ENCODE results near the gene PWWP2B.

PWWP2B gene

GRCh38 chr10:132363376-132363775 lies 33.6 kb upstream of the PWWP2B start:
- H3K9me3 ChIP-seq (ENCODE audit: insufficient read depth, low read length), result no peaks in the 10 kb centered on the region
- H3K27me3 ChIP-seq (ENCODE audit: low read length), result no peaks in the 10 kb centered on the region
- no peak for TF ChIP-seq CTCF (IDR thresholded peaks at IDR 0.05; ENCODE audit: insufficient read depth, low read length, poor library complexity, severe bottlenecking)
- no peak for TF ChIP-seq EZH2phosphoT487 (conservative IDR thresholded peaks at IDR 0.05; ENCODE audit: low read length)
- H3K79me2 ChIP-seq (ENCODE audit: insufficient read depth, low read length), result no peaks in the 10 kb centered on the region
- H3K4me3 ChIP-seq (ENCODE audit: insufficient read depth, low read length, poor library complexity, severe bottlenecking), result no peak overlapping the region
- H3K27ac ChIP-seq (ENCODE audit: low read depth, low read length), result no peak overlapping the region
- no peaks in the 10 kb centered on the region for H3K9me2 ChIP-seq (replicated peaks; ENCODE audit: insufficient read depth, low read length)
- no peak overlapping the region for H2AFZ ChIP-seq (ENCODE audit: low read depth, low read length, severe bottlenecking)
- no peak overlapping the region for H3K4me2 ChIP-seq (ENCODE audit: low read depth, low read length, poor library complexity, severe bottlenecking)
- H4K20me1 ChIP-seq (ENCODE audit: low read depth, low read length), result no peaks in the 10 kb centered on the region; the same call in 1 of the 2 replicates
- no peaks in the 10 kb centered on the region for H3F3A ChIP-seq (ENCODE audit: insufficient read depth)
- H3K9ac ChIP-seq (ENCODE audit: low read length), result no peak overlapping the region
- H3K36me3 ChIP-seq (ENCODE audit: low read length), result no peaks in the 10 kb centered on the region

- H3K9me3 ChIP-seq (ENCODE audit: insufficient read depth, low read length), result no peaks in the 10 kb centered on the region
- H3K9me2 ChIP-seq (replicated peaks; ENCODE audit: insufficient read depth, low read length), result no peaks in the 10 kb centered on the region
- H3K79me2 ChIP-seq (ENCODE audit: insufficient read depth, low read length), result no peaks in the 10 kb centered on the region
- H3K27ac ChIP-seq (ENCODE audit: low read depth, low read length), result no peak overlapping the region
- no peaks in the 10 kb centered on the region for H3F3A ChIP-seq (ENCODE audit: insufficient read depth)
- H3K9ac ChIP-seq (ENCODE audit: low read length), result no peak overlapping the region
- H3K4me3 ChIP-seq (ENCODE audit: insufficient read depth, low read length, poor library complexity, severe bottlenecking), result no peak overlapping the region
- no peaks in the 10 kb centered on the region for H3K27me3 ChIP-seq (ENCODE audit: low read length)
- TF ChIP-seq EZH2phosphoT487 (conservative IDR thresholded peaks at IDR 0.05; ENCODE audit: low read length), result no peak
- H4K20me1 ChIP-seq (ENCODE audit: low read depth, low read length), result no peaks in the 10 kb centered on the region; the same call in 1 of the 2 replicates
- H3K36me3 ChIP-seq (ENCODE audit: low read length), result no peaks in the 10 kb centered on the region
- no peak overlapping the region for H2AFZ ChIP-seq (ENCODE audit: low read depth, low read length, severe bottlenecking)
- no peak overlapping the region for H3K4me2 ChIP-seq (ENCODE audit: low read depth, low read length, poor library complexity, severe bottlenecking)
Observed at GRCh38 chr10:132363921-132364593, 32.9 kb upstream of the PWWP2B start.

- H3K9me2 ChIP-seq (replicated peaks; ENCODE audit: insufficient read depth, low read length), result no peaks in the 10 kb centered on the region
- no peak overlapping the region for H3K9ac ChIP-seq (ENCODE audit: low read length)
- H2AFZ ChIP-seq (ENCODE audit: low read depth, low read length, severe bottlenecking), result no peak overlapping the region
- no peaks in the 10 kb centered on the region; the same call in 1 of the 2 replicates for H4K20me1 ChIP-seq (ENCODE audit: low read depth, low read length)
- H3F3A ChIP-seq (ENCODE audit: insufficient read depth), result no peaks in the 10 kb centered on the region
- no peaks in the 10 kb centered on the region for H3K9me3 ChIP-seq (ENCODE audit: insufficient read depth, low read length)
- no peaks in the 10 kb centered on the region for H3K27me3 ChIP-seq (ENCODE audit: low read length)
- no peak overlapping the region for H3K4me2 ChIP-seq (ENCODE audit: low read depth, low read length, poor library complexity, severe bottlenecking)
- TF ChIP-seq CTCF (IDR thresholded peaks at IDR 0.05; ENCODE audit: insufficient read depth, low read length, poor library complexity, severe bottlenecking) (no peak), EZH2phosphoT487 (conservative IDR thresholded peaks at IDR 0.05; ENCODE audit: low read length) (no peak)
- H3K4me3 ChIP-seq (ENCODE audit: insufficient read depth, low read length, poor library complexity, severe bottlenecking), result no peak overlapping the region
- no peak overlapping the region for H3K27ac ChIP-seq (ENCODE audit: low read depth, low read length)
- no peaks in the 10 kb centered on the region for H3K36me3 ChIP-seq (ENCODE audit: low read length)
- no peaks in the 10 kb centered on the region for H3K79me2 ChIP-seq (ENCODE audit: insufficient read depth, low read length)
Observed at GRCh38 chr10:132364594-132364970, 32.4 kb upstream of the PWWP2B start.

GRCh38 chr10:132365102-132365501 lies 31.9 kb upstream of the PWWP2B start:
- no peak for TF ChIP-seq CTCF (IDR thresholded peaks at IDR 0.05; ENCODE audit: insufficient read depth, low read length, poor library complexity, severe bottlenecking)
- TF ChIP-seq EZH2phosphoT487 (conservative IDR thresholded peaks at IDR 0.05; ENCODE audit: low read length), result no peak

More at GRCh38 chr10:132365102-132365501, 31.9 kb upstream of the PWWP2B start:
- no peak overlapping the region for H3K4me3 ChIP-seq (ENCODE audit: insufficient read depth, low read length, poor library complexity, severe bottlenecking)
- H3K27me3 ChIP-seq (ENCODE audit: low read length), result no peaks in the 10 kb centered on the region
- H2AFZ ChIP-seq (ENCODE audit: low read depth, low read length, severe bottlenecking), result no peak overlapping the region
- H3K27ac ChIP-seq (ENCODE audit: low read depth, low read length), result no peak overlapping the region
- no peaks in the 10 kb centered on the region for H3F3A ChIP-seq (ENCODE audit: insufficient read depth)
- H3K36me3 ChIP-seq (ENCODE audit: low read length), result no peaks in the 10 kb centered on the region
- H4K20me1 ChIP-seq (ENCODE audit: low read depth, low read length), result no peaks in the 10 kb centered on the region; the same call in 1 of the 2 replicates
- no peaks in the 10 kb centered on the region for H3K9me3 ChIP-seq (ENCODE audit: insufficient read depth, low read length)
- H3K9me2 ChIP-seq (replicated peaks; ENCODE audit: insufficient read depth, low read length), result no peaks in the 10 kb centered on the region
- H3K4me2 ChIP-seq (ENCODE audit: low read depth, low read length, poor library complexity, severe bottlenecking), result no peak overlapping the region
- no peaks in the 10 kb centered on the region for H3K79me2 ChIP-seq (ENCODE audit: insufficient read depth, low read length)
- no peak overlapping the region for H3K9ac ChIP-seq (ENCODE audit: low read length)

Measured in SU-DHL-6 (cell line).